ENCODE measurements around the gene WWOX.

WWOX gene

GRCh38 chr16:78529881-78530280 lies 430.4 kb downstream of the WWOX start:
- Histone ChIP-seq H3K27me3 (no peaks in the 10 kb centered on the region), H3K4me1 (ENCODE audit: control insufficient read depth in 1 of 2, insufficient read depth in 1 of 2, low read depth in 1 of 2, low read length in 1 of 2) (no peaks in the 10 kb centered on the region), H3K9me3 (no peaks in the 10 kb centered on the region), H3K27ac (no peak overlapping the region), H3K4me3 (ENCODE audit: low read depth in 1 of 2, low read length in 1 of 2) (no peak overlapping the region), H3K36me3 (no peaks in the 10 kb centered on the region)
- TF ChIP-seq CTCF (IDR thresholded peaks at IDR 0.05), result no peak

GRCh38 chr16:78530283-78530682 lies 430.8 kb downstream of the WWOX start:
- no peaks in the 10 kb centered on the region for H3K9me3 ChIP-seq
- H3K4me1 ChIP-seq (ENCODE audit: control insufficient read depth in 1 of 2, insufficient read depth in 1 of 2, low read depth in 1 of 2, low read length in 1 of 2), result no peaks in the 10 kb centered on the region
- no peaks in the 10 kb centered on the region for H3K27me3 ChIP-seq
- no peak overlapping the region for H3K27ac ChIP-seq
- no peak for TF ChIP-seq CTCF (IDR thresholded peaks at IDR 0.05)
- H3K36me3 ChIP-seq, result no peaks in the 10 kb centered on the region
- H3K4me3 ChIP-seq (ENCODE audit: low read depth in 1 of 2, low read length in 1 of 2), result no peak overlapping the region

- no peak for TF ChIP-seq CTCF (IDR thresholded peaks at IDR 0.05)
- no peaks in the 10 kb centered on the region for H3K9me3 ChIP-seq
- no peak overlapping the region for H3K4me3 ChIP-seq (ENCODE audit: low read depth in 1 of 2, low read length in 1 of 2)
- no peak overlapping the region for H3K27ac ChIP-seq
- H3K4me1 ChIP-seq (ENCODE audit: control insufficient read depth in 1 of 2, insufficient read depth in 1 of 2, low read depth in 1 of 2, low read length in 1 of 2), result no peaks in the 10 kb centered on the region
- no peaks in the 10 kb centered on the region for H3K27me3 ChIP-seq
- H3K36me3 ChIP-seq, result no peaks in the 10 kb centered on the region
Measured at GRCh38 chr16:78535098-78535497, 435.6 kb downstream of the WWOX start.

- no peak for TF ChIP-seq CTCF (IDR thresholded peaks at IDR 0.05)
Measured at GRCh38 chr16:78537511-78537910, 438.1 kb downstream of the WWOX start.

GRCh38 chr16:78538292-78538691 lies 438.8 kb downstream of the WWOX start:
- H3K27ac ChIP-seq, result no peak overlapping the region
- H3K9me3 ChIP-seq, result no peaks in the 10 kb centered on the region
- H3K4me1 ChIP-seq (ENCODE audit: control insufficient read depth in 1 of 2, insufficient read depth in 1 of 2, low read depth in 1 of 2, low read length in 1 of 2), result no peaks in the 10 kb centered on the region
- no peak overlapping the region for H3K4me3 ChIP-seq (ENCODE audit: low read depth in 1 of 2, low read length in 1 of 2)
- H3K27me3 ChIP-seq, result no peaks in the 10 kb centered on the region
- no peak for TF ChIP-seq CTCF (IDR thresholded peaks at IDR 0.05)
- no peaks in the 10 kb centered on the region for H3K36me3 ChIP-seq

More at GRCh38 chr16:78537511-78537910, 438.1 kb downstream of the WWOX start:
- no peak overlapping the region for H3K27ac ChIP-seq
- no peaks in the 10 kb centered on the region for H3K4me1 ChIP-seq (ENCODE audit: control insufficient read depth in 1 of 2, insufficient read depth in 1 of 2, low read depth in 1 of 2, low read length in 1 of 2)
- H3K27me3 ChIP-seq, result no peaks in the 10 kb centered on the region
- no peaks in the 10 kb centered on the region for H3K36me3 ChIP-seq
- no peaks in the 10 kb centered on the region for H3K9me3 ChIP-seq
- H3K4me3 ChIP-seq (ENCODE audit: low read depth in 1 of 2, low read length in 1 of 2), result no peak overlapping the region

GRCh38 chr16:78538919-78539318 lies 439.5 kb downstream of the WWOX start:
- Histone ChIP-seq H3K4me3 (ENCODE audit: low read depth in 1 of 2, low read length in 1 of 2) (no peak overlapping the region), H3K4me1 (ENCODE audit: control insufficient read depth in 1 of 2, insufficient read depth in 1 of 2, low read depth in 1 of 2, low read length in 1 of 2) (no peaks in the 10 kb centered on the region), H3K36me3 (no peaks in the 10 kb centered on the region), H3K27me3 (no peaks in the 10 kb centered on the region), H3K9me3 (no peaks in the 10 kb centered on the region), H3K27ac (no peak overlapping the region)
- no peak for TF ChIP-seq CTCF (IDR thresholded peaks at IDR 0.05)
